Astrocyte (in vitro differentiated cells and primary cell): Measurements from ENCODE around the gene LRP1B. TPM values are rescaled to one million over a fixed set of nuclear protein-coding genes. Genes with fewer than 3 reads are reported as not detected.

ENCODE experiments used
- DNase-seq: peaks from one replicate; pipeline ENCODE4 v3.0.0-alpha.2; 2010; ENCODE audit warnings: low read depth
- FAIRE-seq: peaks from 2 replicates; lab custom pipeline; 2011; peaks lifted over from hg19 to GRCh38; lab: Jason Lieb, UNC
- H2AFZ ChIP-seq: 2 replicates; pipeline ENCODE4 v1.6.0; 2012; ENCODE audit warnings: low read depth, low read length, inconsistent platforms
- H3K27ac ChIP-seq: 2 replicates; pipeline ENCODE4 v1.5.1; 2011; ENCODE audit warnings: low read depth, low read length, inconsistent platforms
- H3K27me3 ChIP-seq: 2 replicates; pipeline ENCODE4 v1.6.0; 2011; ENCODE audit warnings: low read length, inconsistent platforms; ENCODE audit not compliant: insufficient read depth
- H3K36me3 ChIP-seq: 2 replicates; pipeline ENCODE4 v1.5.1; 2011; ENCODE audit warnings: low read length, inconsistent platforms; ENCODE audit not compliant: insufficient read depth
- H3K4me1 ChIP-seq: 2 replicates; pipeline ENCODE4 v1.5.1; 2011; ENCODE audit warnings: low read length, inconsistent platforms; ENCODE audit not compliant: insufficient read depth
- H3K4me2 ChIP-seq: 2 replicates; pipeline ENCODE4 v1.6.0; 2012; ENCODE audit warnings: low read length, inconsistent platforms
- H3K4me3 ChIP-seq: 2 replicates; pipeline ENCODE4 v1.5.1; 2011; ENCODE audit warnings: low read depth, mild to moderate bottlenecking, low read length, inconsistent platforms; ENCODE audit not compliant: insufficient read depth
- H3K79me2 ChIP-seq: 2 replicates; pipeline ENCODE4 v1.6.0; 2012; ENCODE audit warnings: mild to moderate bottlenecking, low read length, inconsistent platforms; ENCODE audit not compliant: insufficient read depth
- H3K9ac ChIP-seq: 2 replicates; pipeline ENCODE4 v1.6.0; 2012; ENCODE audit warnings: mild to moderate bottlenecking, low read length, inconsistent platforms
- H3K9me3 ChIP-seq: 2 replicates; pipeline ENCODE4 v1.5.1; 2012; ENCODE audit warnings: low read depth, mild to moderate bottlenecking, low read length, inconsistent platforms; ENCODE audit not compliant: insufficient read depth
- H4K20me1 ChIP-seq: 2 replicates; pipeline ENCODE4 v1.6.0; 2012; ENCODE audit warnings: low read length, inconsistent platforms; ENCODE audit not compliant: insufficient read depth
- H3K27ac Mint-ChIP-seq: one replicate; pipeline ENCODE4 v1.8.0; 2021; ENCODE audit warnings: mild to moderate bottlenecking, mixed read lengths; ENCODE audit not compliant: unreplicated experiment
- H3K27me3 Mint-ChIP-seq: one replicate; pipeline ENCODE4 v1.8.0; 2021; ENCODE audit warnings: low read depth, mixed read lengths; ENCODE audit not compliant: unreplicated experiment
- H3K36me3 Mint-ChIP-seq: one replicate; pipeline ENCODE4 v1.8.0; 2021; ENCODE audit warnings: low read depth, mixed read lengths; ENCODE audit not compliant: unreplicated experiment
- H3K4me1 Mint-ChIP-seq: one replicate; pipeline ENCODE4 v1.8.0; 2021; ENCODE audit warnings: low read depth, mixed read lengths; ENCODE audit not compliant: unreplicated experiment
- H3K4me3 Mint-ChIP-seq: one replicate; pipeline ENCODE4 v1.8.0; 2021; ENCODE audit warnings: mild to moderate bottlenecking, moderate library complexity, mixed read lengths; ENCODE audit not compliant: unreplicated experiment
- H3K9me3 Mint-ChIP-seq: one replicate; pipeline ENCODE4 v1.8.0; 2021; ENCODE audit warnings: mild to moderate bottlenecking, mixed read lengths; ENCODE audit not compliant: unreplicated experiment
- EZH2 ChIP-seq: IDR thresholded peaks from 2 replicates; pipeline ENCODE4 v1.6.1; 2012; ENCODE audit warnings: mild to moderate bottlenecking, low read length, inconsistent platforms; ENCODE audit not compliant: insufficient read depth
- total RNA-seq: library from RNA; stranded (reverse); gene quantifications from 2 replicates; pipeline ENCODE4 v1.2.1, GENCODE V29; 2021
- TF ChIP-seq, protein P1 (sequence below): IDR thresholded peaks from 2 replicates; pipeline ENCODE4 v1.5.1; 2011; ENCODE audit warnings: low read depth, mild to moderate bottlenecking, inconsistent platforms, low read length, moderate library complexity; ENCODE audit not compliant: insufficient read depth

The LRP1B gene
- total RNA-seq, 1 donor from 2014 or later: 1.5 TPM

DNA sequence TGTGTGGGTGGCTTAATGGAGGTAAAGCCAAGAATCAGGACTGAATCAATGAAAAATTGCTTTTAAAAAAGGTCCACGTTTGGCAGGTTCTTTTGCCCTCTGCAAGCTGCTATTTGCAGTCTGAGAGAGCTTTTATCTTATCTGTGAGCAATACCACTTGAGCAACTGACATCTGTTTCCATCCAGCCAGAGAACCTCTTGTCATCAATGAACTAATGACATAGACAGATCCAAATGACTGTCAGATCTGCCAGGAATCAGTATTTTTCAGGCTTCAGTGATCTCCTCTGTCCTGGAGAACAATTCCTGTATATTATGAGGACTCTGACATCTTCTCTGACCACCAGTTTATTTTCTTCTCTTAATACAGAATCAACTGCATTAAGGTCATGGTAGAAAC is 608.1 kb downstream of the LRP1B start:
- DNase-seq (peak; percentile 17), FAIRE-seq (no peak)
- no peak overlapping the region for H3K27ac Mint-ChIP-seq
- no peaks in the 10 kb centered on the region for H3K4me1 ChIP-seq
- H2AFZ ChIP-seq: no peak overlapping the region
- no peaks in the 10 kb centered on the region for H3K36me3 ChIP-seq
- H3K9me3 Mint-ChIP-seq: no peaks in the 10 kb centered on the region
- H3K4me1 Mint-ChIP-seq: no peaks in the 10 kb centered on the region
- H3K4me3 Mint-ChIP-seq: no peak overlapping the region
- H4K20me1 ChIP-seq: no peaks in the 10 kb centered on the region
- no peaks in the 10 kb centered on the region for H3K9me3 ChIP-seq
- no peaks in the 10 kb centered on the region for H3K27me3 Mint-ChIP-seq
- H3K27me3 ChIP-seq: no peaks in the 10 kb centered on the region
- H3K9ac ChIP-seq: no peak overlapping the region
- TF ChIP-seq, protein P1, sequence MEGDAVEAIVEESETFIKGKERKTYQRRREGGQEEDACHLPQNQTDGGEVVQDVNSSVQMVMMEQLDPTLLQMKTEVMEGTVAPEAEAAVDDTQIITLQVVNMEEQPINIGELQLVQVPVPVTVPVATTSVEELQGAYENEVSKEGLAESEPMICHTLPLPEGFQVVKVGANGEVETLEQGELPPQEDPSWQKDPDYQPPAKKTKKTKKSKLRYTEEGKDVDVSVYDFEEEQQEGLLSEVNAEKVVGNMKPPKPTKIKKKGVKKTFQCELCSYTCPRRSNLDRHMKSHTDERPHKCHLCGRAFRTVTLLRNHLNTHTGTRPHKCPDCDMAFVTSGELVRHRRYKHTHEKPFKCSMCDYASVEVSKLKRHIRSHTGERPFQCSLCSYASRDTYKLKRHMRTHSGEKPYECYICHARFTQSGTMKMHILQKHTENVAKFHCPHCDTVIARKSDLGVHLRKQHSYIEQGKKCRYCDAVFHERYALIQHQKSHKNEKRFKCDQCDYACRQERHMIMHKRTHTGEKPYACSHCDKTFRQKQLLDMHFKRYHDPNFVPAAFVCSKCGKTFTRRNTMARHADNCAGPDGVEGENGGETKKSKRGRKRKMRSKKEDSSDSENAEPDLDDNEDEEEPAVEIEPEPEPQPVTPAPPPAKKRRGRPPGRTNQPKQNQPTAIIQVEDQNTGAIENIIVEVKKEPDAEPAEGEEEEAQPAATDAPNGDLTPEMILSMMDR: no peak
- TF ChIP-seq EZH2: no peak
- no peak overlapping the region for H3K27ac ChIP-seq
- no peaks in the 10 kb centered on the region for H3K79me2 ChIP-seq
- H3K4me2 ChIP-seq: no peak overlapping the region
- no peaks in the 10 kb centered on the region for H3K36me3 Mint-ChIP-seq
- no peak overlapping the region for H3K4me3 ChIP-seq

DNA sequence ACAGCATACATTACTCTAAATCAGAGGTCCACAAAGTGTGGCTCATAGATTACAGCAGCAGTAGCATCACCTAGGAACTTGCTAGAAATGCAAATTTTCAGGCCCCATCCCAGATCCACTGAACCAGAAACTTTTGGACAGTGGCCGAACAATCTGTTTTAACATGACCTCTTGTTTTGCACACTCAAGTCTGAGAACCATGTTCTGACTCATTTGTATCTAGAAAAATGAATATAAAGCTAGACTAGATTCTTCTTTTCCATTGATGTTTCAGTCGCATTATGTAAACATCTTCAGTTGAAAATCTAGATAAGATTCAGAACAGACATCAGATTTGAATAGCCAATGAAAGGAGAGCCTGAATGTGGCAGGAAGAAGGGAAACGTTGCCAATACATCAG is 608.8 kb downstream of the LRP1B start:
- H3K36me3 Mint-ChIP-seq: no peaks in the 10 kb centered on the region
- H3K27ac Mint-ChIP-seq: no peak overlapping the region
- no peaks in the 10 kb centered on the region for H3K9me3 Mint-ChIP-seq
- Histone ChIP-seq H3K4me3 (no peak overlapping the region), H3K4me2 (no peak overlapping the region), H3K36me3 (no peaks in the 10 kb centered on the region), H3K9me3 (no peaks in the 10 kb centered on the region), H3K27ac (no peak overlapping the region), H3K79me2 (no peaks in the 10 kb centered on the region), H3K9ac (no peak overlapping the region), H4K20me1 (no peaks in the 10 kb centered on the region), H3K4me1 (no peaks in the 10 kb centered on the region), H2AFZ (no peak overlapping the region), H3K27me3 (no peaks in the 10 kb centered on the region)
- peak; percentile 18 for DNase-seq
- no peak for TF ChIP-seq EZH2
- TF ChIP-seq, protein P1: no peak
- H3K4me1 Mint-ChIP-seq: no peaks in the 10 kb centered on the region
- no peak for FAIRE-seq
- H3K4me3 Mint-ChIP-seq: no peak overlapping the region
- no peaks in the 10 kb centered on the region for H3K27me3 Mint-ChIP-seq

- H3K27me3 Mint-ChIP-seq: no peaks in the 10 kb centered on the region
- no peaks in the 10 kb centered on the region for H3K9me3 Mint-ChIP-seq
- Histone ChIP-seq H3K27ac (no peak overlapping the region), H3K4me2 (no peak overlapping the region), H3K4me1 (no peaks in the 10 kb centered on the region), H3K27me3 (no peaks in the 10 kb centered on the region), H3K36me3 (no peaks in the 10 kb centered on the region), H4K20me1 (no peaks in the 10 kb centered on the region), H3K9ac (no peak overlapping the region), H3K9me3 (no peaks in the 10 kb centered on the region), H3K79me2 (no peaks in the 10 kb centered on the region), H3K4me3 (no peak overlapping the region), H2AFZ (no peak overlapping the region)
- FAIRE-seq: no peak
- H3K4me3 Mint-ChIP-seq: no peak overlapping the region
- TF ChIP-seq, protein P1: no peak
- TF ChIP-seq EZH2: no peak
- no peak overlapping the region for H3K27ac Mint-ChIP-seq
- no peak for DNase-seq
- H3K4me1 Mint-ChIP-seq: peaks cover 2% of the 10 kb centered on the region
- H3K36me3 Mint-ChIP-seq: no peaks in the 10 kb centered on the region
These were observed 610.9 kb downstream of the LRP1B start for GRCh38 chr2:141519906-141520305.
